ENCODE results near the gene SIAH1. TPM values are rescaled to one million over a fixed set of nuclear protein-coding genes. Genes with fewer than 3 reads are reported as not detected.

SIAH1 gene
- total and polyA plus RNA-seq, 2 donors (not counting 1 experiment from before 2014, with no cell fraction given) = 21.4 to 59.1 TPM

- no peaks in the 10 kb centered on the region for H4K20me1 ChIP-seq (ENCODE audit: control insufficient read depth, extremely low read depth, insufficient read depth, low read length)
- H3K27ac ChIP-seq (ENCODE audit: insufficient read depth, low read length) = no peak overlapping the region
- no peak overlapping the region for H3K9ac ChIP-seq (ENCODE audit: insufficient read depth, low read length)
- H2AFZ ChIP-seq (ENCODE audit: low read length) = no peak overlapping the region
- peaks cover 68% of the 10 kb centered on the region for H3K79me2 ChIP-seq (ENCODE audit: control insufficient read depth, insufficient read depth, low read length)
- H3K4me1 ChIP-seq (ENCODE audit: control insufficient read depth, extremely low read depth, insufficient read depth, low read length) = peaks cover 4% of the 10 kb centered on the region
- no peaks in the 10 kb centered on the region for H3K9me3 ChIP-seq (ENCODE audit: control insufficient read depth, insufficient read depth, low read depth, low read length)
- no peaks in the 10 kb centered on the region for H3K27me3 ChIP-seq (ENCODE audit: control insufficient read depth, insufficient read depth, low read length)
- H3K4me2 ChIP-seq (ENCODE audit: extremely low read depth, insufficient read depth, low read length) = no peak overlapping the region
- H3K4me3 ChIP-seq (replicated peaks in 1 of 4; ENCODE audit: control extremely low read depth in 1 of 4, insufficient read depth in 1 of 4, low read depth in 3 of 4, low read length in 4 of 4) = no peak overlapping the region
- no peak for TF ChIP-seq EZH2 (IDR thresholded peaks at IDR 0.05; ENCODE audit: low read length, missing control alignments)
- no peak for TF ChIP-seq CTCF (conservative IDR thresholded peaks at IDR 0.05 in 1 of 2, IDR thresholded peaks at IDR 0.05 in 1 of 2; ENCODE audit: low read depth in 1 of 2, low read length in 2 of 2)
- DNase-seq (ENCODE audit: low read depth in 2 of 2) = no peak
- H3K36me3 ChIP-seq (ENCODE audit: control insufficient read depth, insufficient read depth, low read length) = peaks cover 8% of the 10 kb centered on the region
Observed at GRCh38 chr16:48361012-48361411, 24.2 kb downstream of the SIAH1 start.

- Histone ChIP-seq H3K27me3 (ENCODE audit: control insufficient read depth, insufficient read depth, low read length) (no peaks in the 10 kb centered on the region), H3K79me2 (ENCODE audit: control insufficient read depth, insufficient read depth, low read length) (peaks cover 61% of the 10 kb centered on the region), H3K4me2 (ENCODE audit: extremely low read depth, insufficient read depth, low read length) (no peak overlapping the region), H3K9me3 (ENCODE audit: control insufficient read depth, insufficient read depth, low read depth, low read length) (no peaks in the 10 kb centered on the region), H3K4me1 (ENCODE audit: control insufficient read depth, extremely low read depth, insufficient read depth, low read length) (no peaks in the 10 kb centered on the region), H4K20me1 (ENCODE audit: control insufficient read depth, extremely low read depth, insufficient read depth, low read length) (no peaks in the 10 kb centered on the region), H3K27ac (ENCODE audit: insufficient read depth, low read length) (no peak overlapping the region), H3K4me3 (replicated peaks in 1 of 4; ENCODE audit: control extremely low read depth in 1 of 4, insufficient read depth in 1 of 4, low read depth in 3 of 4, low read length in 4 of 4) (no peak overlapping the region), H2AFZ (ENCODE audit: low read length) (no peak overlapping the region), H3K36me3 (ENCODE audit: control insufficient read depth, insufficient read depth, low read length) (peaks cover 8% of the 10 kb centered on the region), H3K9ac (ENCODE audit: insufficient read depth, low read length) (no peak overlapping the region)
- DNase-seq (ENCODE audit: low read depth in 2 of 2) = no peak
- no peak for TF ChIP-seq EZH2 (IDR thresholded peaks at IDR 0.05; ENCODE audit: low read length, missing control alignments)
- TF ChIP-seq CTCF (conservative IDR thresholded peaks at IDR 0.05 in 1 of 2, IDR thresholded peaks at IDR 0.05 in 1 of 2; ENCODE audit: low read depth in 1 of 2, low read length in 2 of 2) = no peak
Observed at GRCh38 chr16:48359983-48360382, 25.2 kb downstream of the SIAH1 start.

- H3K4me2 ChIP-seq (ENCODE audit: extremely low read depth, insufficient read depth, low read length) = no peak overlapping the region
- H4K20me1 ChIP-seq (ENCODE audit: control insufficient read depth, extremely low read depth, insufficient read depth, low read length) = no peaks in the 10 kb centered on the region
Observed at GRCh38 chr16:48358419-48358818, 26.8 kb downstream of the SIAH1 start.

More at GRCh38 chr16:48358419-48358818, 26.8 kb downstream of the SIAH1 start:
- H3K36me3 ChIP-seq (ENCODE audit: control insufficient read depth, insufficient read depth, low read length) = peaks cover 8% of the 10 kb centered on the region
- H3K9ac ChIP-seq (ENCODE audit: insufficient read depth, low read length) = no peak overlapping the region
- H2AFZ ChIP-seq (ENCODE audit: low read length) = no peak overlapping the region
- no peak overlapping the region for H3K27ac ChIP-seq (ENCODE audit: insufficient read depth, low read length)
- TF ChIP-seq CTCF (conservative IDR thresholded peaks at IDR 0.05 in 1 of 2, IDR thresholded peaks at IDR 0.05 in 1 of 2; ENCODE audit: low read depth in 1 of 2, low read length in 2 of 2) = no peak
- TF ChIP-seq EZH2 (IDR thresholded peaks at IDR 0.05; ENCODE audit: low read length, missing control alignments) = no peak
- H3K79me2 ChIP-seq (ENCODE audit: control insufficient read depth, insufficient read depth, low read length) = peaks cover 48% of the 10 kb centered on the region
- no peaks in the 10 kb centered on the region for H3K27me3 ChIP-seq (ENCODE audit: control insufficient read depth, insufficient read depth, low read length)
- H3K4me1 ChIP-seq (ENCODE audit: control insufficient read depth, extremely low read depth, insufficient read depth, low read length) = no peaks in the 10 kb centered on the region
- H3K4me3 ChIP-seq (replicated peaks in 1 of 4; ENCODE audit: control extremely low read depth in 1 of 4, insufficient read depth in 1 of 4, low read depth in 3 of 4, low read length in 4 of 4) = no peak overlapping the region
- no peaks in the 10 kb centered on the region for H3K9me3 ChIP-seq (ENCODE audit: control insufficient read depth, insufficient read depth, low read depth, low read length)
- DNase-seq (ENCODE audit: low read depth in 2 of 2) = no peak

Measured in fibroblast of lung (primary cell).